GM12874 (cell line): ENCODE data around the gene ETS1.

ENCODE experiments used
- TF ChIP-seq, protein P1 (sequence below): IDR thresholded peaks from 2 replicates; pipeline ENCODE4 v1.5.1; 2011; ENCODE audit warnings: low read depth, mild to moderate bottlenecking, control low read depth, low read length, moderate library complexity; ENCODE audit not compliant: insufficient read depth

The ETS1 gene

GRCh38 chr11:128458321-128458720 lies 129.0 kb downstream of the ETS1 start:
- TF ChIP-seq, protein P1, sequence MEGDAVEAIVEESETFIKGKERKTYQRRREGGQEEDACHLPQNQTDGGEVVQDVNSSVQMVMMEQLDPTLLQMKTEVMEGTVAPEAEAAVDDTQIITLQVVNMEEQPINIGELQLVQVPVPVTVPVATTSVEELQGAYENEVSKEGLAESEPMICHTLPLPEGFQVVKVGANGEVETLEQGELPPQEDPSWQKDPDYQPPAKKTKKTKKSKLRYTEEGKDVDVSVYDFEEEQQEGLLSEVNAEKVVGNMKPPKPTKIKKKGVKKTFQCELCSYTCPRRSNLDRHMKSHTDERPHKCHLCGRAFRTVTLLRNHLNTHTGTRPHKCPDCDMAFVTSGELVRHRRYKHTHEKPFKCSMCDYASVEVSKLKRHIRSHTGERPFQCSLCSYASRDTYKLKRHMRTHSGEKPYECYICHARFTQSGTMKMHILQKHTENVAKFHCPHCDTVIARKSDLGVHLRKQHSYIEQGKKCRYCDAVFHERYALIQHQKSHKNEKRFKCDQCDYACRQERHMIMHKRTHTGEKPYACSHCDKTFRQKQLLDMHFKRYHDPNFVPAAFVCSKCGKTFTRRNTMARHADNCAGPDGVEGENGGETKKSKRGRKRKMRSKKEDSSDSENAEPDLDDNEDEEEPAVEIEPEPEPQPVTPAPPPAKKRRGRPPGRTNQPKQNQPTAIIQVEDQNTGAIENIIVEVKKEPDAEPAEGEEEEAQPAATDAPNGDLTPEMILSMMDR: no peak

GRCh38 chr11:128457874-128458273 lies 129.5 kb downstream of the ETS1 start:
- TF ChIP-seq, protein P1: no peak

DNA sequence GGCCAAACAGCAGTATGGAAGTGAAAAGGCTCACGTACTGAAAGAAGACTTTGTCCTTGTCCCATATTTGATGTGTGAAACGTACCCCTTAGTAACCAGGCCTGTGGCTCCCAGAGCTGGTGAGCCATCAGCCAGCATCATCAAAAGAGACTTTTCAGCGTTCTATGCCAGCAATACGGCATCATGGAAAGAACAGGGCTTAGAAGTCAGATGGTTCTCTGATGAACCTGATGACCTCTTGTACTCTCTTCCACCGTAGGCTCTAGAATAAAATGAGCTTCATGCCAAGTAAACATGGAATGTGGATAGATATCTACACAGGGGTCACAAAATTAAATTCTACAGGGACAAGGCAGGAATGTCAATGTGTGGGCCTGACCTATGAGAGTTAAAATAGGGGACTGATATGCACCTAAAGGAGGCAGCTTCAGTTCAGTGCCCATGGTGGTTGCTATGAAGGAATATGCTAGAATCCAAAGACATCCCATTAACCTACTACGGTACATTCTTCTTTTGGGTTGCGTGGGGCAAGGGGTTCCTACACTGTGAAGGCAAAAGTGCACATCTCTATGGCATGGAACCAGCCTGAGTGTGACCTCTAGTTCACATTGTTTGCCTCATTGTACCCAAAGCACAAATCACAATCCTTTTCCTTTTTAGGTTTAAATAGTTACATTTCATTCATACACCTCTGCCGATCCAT lies 130.6 kb downstream of the ETS1 start:
- TF ChIP-seq, protein P1: no peak

- TF ChIP-seq, protein P1: no peak
Observed at GRCh38 chr11:128455766-128456165, 131.6 kb downstream of the ETS1 start.

GRCh38 chr11:128453444-128454336 lies 133.7 kb downstream of the ETS1 start:
- TF ChIP-seq, protein P1: no peak

DNA sequence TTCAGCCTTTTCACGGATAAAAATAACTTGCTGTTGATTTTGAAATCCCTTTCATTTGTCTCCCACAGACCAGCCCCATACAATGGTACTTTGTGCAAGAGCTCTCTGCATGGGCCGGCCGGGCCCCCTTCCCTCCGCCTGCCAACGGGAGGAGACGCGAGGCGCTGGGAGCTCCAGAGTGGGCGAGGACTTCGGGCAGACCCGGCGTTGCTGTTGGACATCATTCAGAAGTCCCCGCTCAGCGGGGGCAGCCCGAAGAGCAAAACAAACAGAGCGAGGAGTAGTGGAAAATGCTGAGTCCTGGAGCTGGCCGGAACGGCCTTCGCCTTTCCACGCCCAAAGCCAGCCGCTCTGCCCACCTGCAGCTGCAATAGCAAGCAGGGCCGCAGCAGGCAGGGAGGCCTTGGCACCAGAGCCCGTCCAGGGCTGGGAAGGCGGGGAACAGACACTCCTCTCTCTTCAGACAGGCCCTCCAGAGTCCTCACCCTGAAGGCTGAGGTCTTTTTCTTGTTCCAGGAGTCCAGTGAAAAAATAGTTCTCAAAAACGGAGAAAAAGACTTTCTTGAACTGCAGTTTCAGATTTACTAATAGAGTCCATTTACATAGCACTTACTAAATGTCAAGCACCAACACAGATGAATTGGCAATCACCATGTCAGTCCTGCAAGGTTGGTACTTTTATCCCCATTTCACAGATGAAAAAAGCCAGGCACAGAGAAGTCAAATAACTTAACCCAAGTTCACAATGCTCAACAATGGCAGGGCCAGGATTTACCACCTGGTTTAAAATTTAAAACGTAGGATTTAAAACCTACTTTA lies 135.5 kb downstream of the ETS1 start:
- TF ChIP-seq, protein P1: no peak
